Panc1 (cell line): ENCODE results near the gene NEB. TPM values are rescaled to one million over a fixed set of nuclear protein-coding genes. Genes with fewer than 3 reads are reported as not detected.

ENCODE experiments used
- ATAC-seq: fragments of 200-7000 bp; cut with Tn5 transposase; 2 replicates; pipeline ENCODE4 v1.9.1; 2020; ENCODE audit warnings: mild to moderate bottlenecking, moderate library complexity
- BruUV-seq: library from RNA; stranded (reverse); fragments of 400-500 nt; replicated peaks from 2 replicates; lab custom pipeline; 2021; lab: Mats Ljungman, UMichigan
- CTCF ChIA-PET: fragments of 300-600 bp; sonication (Branson Sonifier 250); formaldehyde crosslinking; loops from one replicate; lab custom pipeline; 2022; ENCODE audit warnings: antibody characterized with exemption; lab: Charles Lee
- POLR2A ChIA-PET: fragments of 300-600 bp; sonication (Branson Sonifier 250); formaldehyde crosslinking; loops from one replicate; lab custom pipeline; 2022; ENCODE audit warnings: antibody characterized with exemption; lab: Charles Lee
- DNase-seq: peaks from one replicate; pipeline ENCODE4 v3.0.0-alpha.2; 2010; ENCODE audit warnings: low read depth, low spot score
- H3K27ac ChIP-seq: 2 replicates; pipeline ENCODE4 v1.5.1; 2011; ENCODE audit warnings: mild to moderate bottlenecking, low read length, inconsistent platforms
- H3K27me3 ChIP-seq: fragments of 200-500 bp; sonication (Bioruptor generic); 2 replicates; pipeline ENCODE4 v1.6.0; 2014; ENCODE audit warnings: low read length, inconsistent platforms; ENCODE audit not compliant: control insufficient read depth, insufficient read depth
- H3K36me3 ChIP-seq: fragments of 200-500 bp; sonication (Bioruptor generic); 2 replicates; pipeline ENCODE4 v1.5.1; 2014; ENCODE audit warnings: inconsistent platforms, mild to moderate bottlenecking, low read length, moderate library complexity; ENCODE audit not compliant: control insufficient read depth, insufficient read depth
- H3K4me1 ChIP-seq: 2 replicates; pipeline ENCODE4 v1.5.1; 2011; ENCODE audit warnings: inconsistent platforms, mild to moderate bottlenecking, low read length, moderate library complexity; ENCODE audit not compliant: control insufficient read depth, insufficient read depth
- H3K4me3 ChIP-seq, 2 experiments: 2 replicates each; pipeline ENCODE4 v1.5.1; 2011 to 2012; ENCODE audit warnings: low read depth in 2 of 2, low read length in 2 of 2, mild to moderate bottlenecking in 2 of 2, inconsistent platforms in 1 of 2, moderate library complexity in 1 of 2
- H3K9me3 ChIP-seq: fragments of 200-500 bp; sonication (Bioruptor generic); 2 replicates; pipeline ENCODE4 v1.5.1; 2014; ENCODE audit warnings: low read depth, mild to moderate bottlenecking, inconsistent platforms, low read length, moderate library complexity; ENCODE audit not compliant: control insufficient read depth, insufficient read depth
- POLR2AphosphoS5 ChIP-seq: IDR thresholded peaks from 2 replicates; pipeline ENCODE4 v1.6.1; 2012; ENCODE audit warnings: mild to moderate bottlenecking, low read depth, low read length, moderate library complexity
- REST ChIP-seq, 2 experiments: IDR thresholded peaks; 2 replicates each; pipeline ENCODE4 v1.6.1; 2011 to 2012; ENCODE audit warnings: low read depth in 2 of 2, control low read depth in 1 of 2, low read length in 1 of 2, mild to moderate bottlenecking in 1 of 2, moderate library complexity in 1 of 2; ENCODE audit not compliant: insufficient read depth in 1 of 2
- SIN3A ChIP-seq: IDR thresholded peaks from 2 replicates; pipeline ENCODE4 v1.6.1; 2012; ENCODE audit warnings: low read depth, mild to moderate bottlenecking, low read length, moderate library complexity, borderline replicate concordance; ENCODE audit not compliant: insufficient read depth
- TCF7L2 ChIP-seq: IDR thresholded peaks from 2 replicates; pipeline ENCODE4 v1.6.1; 2011; ENCODE audit warnings: mild to moderate bottlenecking, low read depth, low read length, inconsistent platforms
- in situ Hi-C: cut with HindIII; loops from 2 replicates; pipeline ENCODE4 v1.10.0; 2016; ENCODE audit warnings: low sequenced_read_pairs, low pct_unique_long_range_greater_than_20kb
- intact Hi-C: fragments of 100-400 bp; cut with micrococcal nuclease; formaldehyde crosslinking; loops from one replicate; pipeline ENCODE4 v1.10.0; 2022; ENCODE audit not compliant: unreplicated experiment
- total RNA-seq: library from RNA; stranded (reverse); gene quantifications from one replicate; pipeline ENCODE4 v1.2.1, GENCODE V29; 2021; ENCODE audit not compliant: unreplicated experiment
- TF ChIP-seq, protein P1 (sequence below): fragments of 450-650 bp; IDR thresholded peaks from 2 replicates; pipeline ENCODE4 v1.5.1; 2017; ENCODE audit warnings: mild to moderate bottlenecking

The NEB gene
- total RNA-seq, 1 experiment from 2014 or later = 0.10 TPM

- H3K4me1 ChIP-seq = no peaks in the 10 kb centered on the region
- no peak for DNase-seq
- intact Hi-C loops (no loop called here), in situ Hi-C loops (no loop called here)
- no peak for ATAC-seq
- no peaks in the 10 kb centered on the region for H3K36me3 ChIP-seq
- H3K9me3 ChIP-seq = no peaks in the 10 kb centered on the region
- peaks cover 3% of the 10 kb centered on the region; the same call in 1 of the 2 replicates for H3K27me3 ChIP-seq
- H3K4me3 ChIP-seq = no peak overlapping the region
- BruUV-seq = no TSS peak
- ChIA-PET POLR2A (no interaction called here), CTCF (interaction anchor here (1.0 kb wide), 1 partner anchor 318 kb away, joined by 3 read pairs; no protein-coding TSS in a partner anchor)
- H3K27ac ChIP-seq = no peak overlapping the region
- no peak for TF ChIP-seq POLR2AphosphoS5
- TF ChIP-seq REST (IDR thresholded peaks at IDR 0.05; ENCODE audit: insufficient read depth in 1 of 2, low read depth in 2 of 2, low read length in 1 of 2) = no peak
- TF ChIP-seq TCF7L2 = no peak
- TF ChIP-seq SIN3A = no peak
- TF ChIP-seq, protein P1, sequence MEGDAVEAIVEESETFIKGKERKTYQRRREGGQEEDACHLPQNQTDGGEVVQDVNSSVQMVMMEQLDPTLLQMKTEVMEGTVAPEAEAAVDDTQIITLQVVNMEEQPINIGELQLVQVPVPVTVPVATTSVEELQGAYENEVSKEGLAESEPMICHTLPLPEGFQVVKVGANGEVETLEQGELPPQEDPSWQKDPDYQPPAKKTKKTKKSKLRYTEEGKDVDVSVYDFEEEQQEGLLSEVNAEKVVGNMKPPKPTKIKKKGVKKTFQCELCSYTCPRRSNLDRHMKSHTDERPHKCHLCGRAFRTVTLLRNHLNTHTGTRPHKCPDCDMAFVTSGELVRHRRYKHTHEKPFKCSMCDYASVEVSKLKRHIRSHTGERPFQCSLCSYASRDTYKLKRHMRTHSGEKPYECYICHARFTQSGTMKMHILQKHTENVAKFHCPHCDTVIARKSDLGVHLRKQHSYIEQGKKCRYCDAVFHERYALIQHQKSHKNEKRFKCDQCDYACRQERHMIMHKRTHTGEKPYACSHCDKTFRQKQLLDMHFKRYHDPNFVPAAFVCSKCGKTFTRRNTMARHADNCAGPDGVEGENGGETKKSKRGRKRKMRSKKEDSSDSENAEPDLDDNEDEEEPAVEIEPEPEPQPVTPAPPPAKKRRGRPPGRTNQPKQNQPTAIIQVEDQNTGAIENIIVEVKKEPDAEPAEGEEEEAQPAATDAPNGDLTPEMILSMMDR = no peak
These were observed 63.9 kb downstream of the NEB start for GRCh38 chr2:151670346-151670745.

DNA sequence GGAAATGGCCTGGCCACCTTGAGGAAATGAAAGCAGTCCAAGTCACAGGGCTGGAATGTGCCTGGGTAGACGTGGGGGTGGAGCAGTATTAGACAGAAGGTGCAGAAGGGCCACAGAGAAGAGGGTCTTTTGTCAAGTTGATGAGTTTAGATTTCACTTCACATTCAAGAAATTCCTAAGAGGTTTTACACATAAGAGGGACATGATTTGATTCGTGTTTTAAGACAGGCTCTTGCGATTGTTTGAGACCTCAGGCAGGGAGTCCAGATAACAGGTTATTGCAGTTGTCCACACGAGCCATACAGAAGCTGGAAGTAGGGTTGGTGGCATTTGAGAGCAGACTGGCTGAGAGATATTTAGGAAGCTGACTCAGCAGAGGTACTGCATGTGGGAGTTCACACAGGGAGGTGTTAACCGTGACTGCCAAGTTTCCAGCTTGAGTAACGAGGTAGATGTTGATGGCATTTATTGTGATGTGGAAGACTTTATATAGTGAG lies 64.6 kb downstream of the NEB start:
- DNase-seq (no peak), ATAC-seq (peak; percentile 51)
- H3K4me3 ChIP-seq = no peak overlapping the region
- no TSS peak for BruUV-seq
- peaks cover 3% of the 10 kb centered on the region; the same call in 1 of the 2 replicates for H3K27me3 ChIP-seq
- ChIA-PET CTCF (interaction anchor here (0.6 to 1.0 kb wide), 2 partner anchors 249 to 318 kb away, joined by 3 read pairs; no protein-coding TSS in a partner anchor), POLR2A (no interaction called here)
- H3K9me3 ChIP-seq = no peaks in the 10 kb centered on the region
- no peaks in the 10 kb centered on the region for H3K36me3 ChIP-seq
- TF ChIP-seq TCF7L2 = no peak
- TF ChIP-seq SIN3A = no peak
- TF ChIP-seq, protein P1 = no peak
- no peak for TF ChIP-seq REST (IDR thresholded peaks at IDR 0.05; ENCODE audit: insufficient read depth in 1 of 2, low read depth in 2 of 2, low read length in 1 of 2)
- no peak for TF ChIP-seq POLR2AphosphoS5
- H3K4me1 ChIP-seq = no peaks in the 10 kb centered on the region
- intact Hi-C loops (no loop called here), in situ Hi-C loops (no loop called here)
- H3K27ac ChIP-seq = no peak overlapping the region
